ENCODE measurements around the gene FSTL4. TPM values are rescaled to one million over a fixed set of nuclear protein-coding genes. Genes with fewer than 3 reads are reported as not detected.

The FSTL4 gene
- total RNA-seq, 1 experiment from 2014 or later: not detected

DNA sequence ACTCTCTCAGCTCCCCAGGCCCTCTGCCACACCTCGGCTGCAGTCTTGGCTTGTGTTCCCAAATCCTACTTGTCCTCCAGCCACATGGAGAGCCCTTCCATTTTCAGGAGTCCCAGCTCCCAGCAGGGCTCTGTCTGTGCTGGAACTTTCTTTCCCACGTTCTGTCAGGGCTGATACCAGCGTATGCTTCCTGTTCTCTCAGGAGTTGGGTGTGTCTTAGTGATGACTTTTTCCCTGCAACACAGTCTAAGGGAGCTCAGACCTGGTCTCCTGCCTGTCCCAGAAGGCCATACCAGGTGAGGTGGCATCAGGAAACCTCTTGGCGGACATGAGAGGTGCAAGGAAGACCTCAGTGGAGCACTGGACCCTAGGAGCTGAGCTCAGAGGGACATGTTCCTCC lies 334.0 kb downstream of the FSTL4 start:
- Histone ChIP-seq H4K20me1 (ENCODE audit: insufficient read depth) (no peaks in the 10 kb centered on the region), H3K4me3 (no peak overlapping the region), H3K79me2 (ENCODE audit: low read depth) (no peaks in the 10 kb centered on the region), H3F3A (ENCODE audit: insufficient read depth, low read depth) (no peaks in the 10 kb centered on the region), H3K36me3 (ENCODE audit: low read depth) (no peaks in the 10 kb centered on the region), H3K27me3 (ENCODE audit: insufficient read depth, low read depth) (no peaks in the 10 kb centered on the region), H3K4me1 (replicated peaks; ENCODE audit: insufficient read depth) (peaks cover 9% of the 10 kb centered on the region; the same call in 1 of the 2 replicates), H3K4me2 (no peak overlapping the region), H3K9me3 (ENCODE audit: insufficient read depth, low read depth) (no peaks in the 10 kb centered on the region), H3K9me2 (ENCODE audit: insufficient read depth) (no peaks in the 10 kb centered on the region), H3K27ac (no peak overlapping the region), H2AFZ (no peak overlapping the region)
- TF ChIP-seq CTCF (conservative IDR thresholded peaks at IDR 0.05): no peak
- TF ChIP-seq EZH2 (IDR thresholded peaks at IDR 0.05; ENCODE audit: low read depth): no peak
- ChIA-PET POLR2A (ENCODE audit: unreplicated experiment) (no interaction called here), CTCF (no interaction called here)
- intact Hi-C loops (cut with micrococcal nuclease; ENCODE audit: unreplicated experiment): no loop called here
- no TSS peak for BruUV-seq (replicated peaks)
- no peak for DNase-seq

DNA sequence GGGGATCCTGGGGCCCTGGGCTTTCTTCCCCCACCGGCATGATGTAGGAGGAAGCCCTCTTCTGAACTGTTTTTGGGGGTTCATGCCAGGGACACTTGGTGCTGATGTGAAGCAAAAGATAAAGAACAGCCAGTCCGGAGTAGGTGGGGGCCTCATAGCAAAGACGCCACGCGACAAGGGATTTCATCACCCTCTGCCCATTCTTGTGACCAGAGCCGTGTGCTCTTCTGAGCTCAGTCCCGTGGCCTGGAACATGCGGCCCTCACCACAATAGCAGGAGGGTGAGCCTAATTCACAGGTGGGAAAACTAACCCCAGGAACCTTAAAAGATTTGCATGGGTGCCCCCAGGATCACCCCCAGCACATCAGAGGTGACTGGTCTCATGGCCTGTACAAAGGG lies 334.6 kb downstream of the FSTL4 start:
- no peak for TF ChIP-seq EZH2 (IDR thresholded peaks at IDR 0.05; ENCODE audit: low read depth)
- no peak for TF ChIP-seq CTCF (conservative IDR thresholded peaks at IDR 0.05)
- no peaks in the 10 kb centered on the region for H3K9me2 ChIP-seq (ENCODE audit: insufficient read depth)
- H3K27ac ChIP-seq: no peak overlapping the region
- DNase-seq: no peak
- BruUV-seq (replicated peaks): no TSS peak
- CTCF ChIA-PET: no interaction called here
- no peaks in the 10 kb centered on the region for H3K79me2 ChIP-seq (ENCODE audit: low read depth)
- H2AFZ ChIP-seq: no peak overlapping the region
- no peak overlapping the region for H3K4me3 ChIP-seq
- no peaks in the 10 kb centered on the region for H3K36me3 ChIP-seq (ENCODE audit: low read depth)
- POLR2A ChIA-PET (ENCODE audit: unreplicated experiment): no interaction called here
- no peaks in the 10 kb centered on the region for H4K20me1 ChIP-seq (ENCODE audit: insufficient read depth)
- H3K27me3 ChIP-seq (ENCODE audit: insufficient read depth, low read depth): no peaks in the 10 kb centered on the region
- peaks cover 4% of the 10 kb centered on the region; the same call in 1 of the 2 replicates for H3K4me1 ChIP-seq (replicated peaks; ENCODE audit: insufficient read depth)
- no peak overlapping the region for H3K4me2 ChIP-seq
- H3F3A ChIP-seq (ENCODE audit: insufficient read depth, low read depth): no peaks in the 10 kb centered on the region
- no peaks in the 10 kb centered on the region for H3K9me3 ChIP-seq (ENCODE audit: insufficient read depth, low read depth)
- intact Hi-C loops (cut with micrococcal nuclease; ENCODE audit: unreplicated experiment): no loop called here

DNA sequence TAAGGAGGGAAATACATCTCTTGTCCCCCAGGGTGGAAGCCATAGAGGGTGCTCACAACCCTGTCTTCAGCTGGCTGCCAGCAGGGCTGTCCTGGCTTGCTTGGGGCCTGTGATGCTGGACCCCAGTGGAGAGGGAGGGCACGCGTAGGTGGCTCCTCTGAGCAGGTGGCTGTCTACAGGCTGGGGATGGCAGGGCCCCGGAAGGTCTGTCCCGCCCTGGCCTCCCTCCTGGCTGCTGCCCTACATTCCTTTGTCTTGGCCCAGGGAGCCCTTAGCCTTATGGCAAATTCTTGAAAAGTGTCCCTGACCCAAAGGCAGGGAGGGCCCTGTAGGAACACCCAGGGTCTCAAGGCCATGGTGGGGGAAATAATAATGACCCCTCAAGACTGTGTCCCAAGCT lies 336.2 kb downstream of the FSTL4 start:
- CTCF ChIA-PET: no interaction called here
- no peaks in the 10 kb centered on the region for H3K27me3 ChIP-seq (ENCODE audit: insufficient read depth, low read depth)

More for the DNA sequence above, 336.2 kb downstream of the FSTL4 start:
- intact Hi-C loops (cut with micrococcal nuclease; ENCODE audit: unreplicated experiment): no loop called here
- BruUV-seq (replicated peaks): no TSS peak
- Histone ChIP-seq H3K36me3 (ENCODE audit: low read depth) (no peaks in the 10 kb centered on the region), H3F3A (ENCODE audit: insufficient read depth, low read depth) (no peaks in the 10 kb centered on the region), H2AFZ (no peak overlapping the region), H3K4me2 (no peak overlapping the region), H3K4me1 (replicated peaks; ENCODE audit: insufficient read depth) (no peaks in the 10 kb centered on the region), H3K9me2 (ENCODE audit: insufficient read depth) (no peaks in the 10 kb centered on the region), H4K20me1 (ENCODE audit: insufficient read depth) (no peaks in the 10 kb centered on the region), H3K27ac (no peak overlapping the region), H3K9me3 (ENCODE audit: insufficient read depth, low read depth) (no peaks in the 10 kb centered on the region), H3K4me3 (no peak overlapping the region), H3K79me2 (ENCODE audit: low read depth) (no peaks in the 10 kb centered on the region)
- no peak for TF ChIP-seq EZH2 (IDR thresholded peaks at IDR 0.05; ENCODE audit: low read depth)
- TF ChIP-seq CTCF (conservative IDR thresholded peaks at IDR 0.05): no peak
- DNase-seq: no peak
- POLR2A ChIA-PET (ENCODE audit: unreplicated experiment): no interaction called here
